Adrenal gland (tissue), 5 donors: ENCODE data around the gene SERP2.

ENCODE experiments used
- POLR2A ChIP-seq, 2 donors: fragments of 450-650 bp; IDR thresholded peaks; one replicate each; pipeline ENCODE4 v1.6.1; 2017; ENCODE audit warnings: antibody characterized with exemption in 2 of 2, mild to moderate bottlenecking in 2 of 2, moderate library complexity in 1 of 2
- TF ChIP-seq, protein P1 (sequence below), 6 experiments: fragments of 450-650 bp in 4 of 6; fragments of 200-600 bp in 2 of 6; sonication (generic) in 1 of 6; IDR thresholded peaks; 1 replicate in 5 of 6; 2 replicates in 1 of 6; pipeline versions ENCODE4 v1.5.1 to v1.8.0; 2016 to 2021; ENCODE audit warnings: antibody characterized with exemption in 6 of 6, mild to moderate bottlenecking in 2 of 6, moderate library complexity in 1 of 6
- donor health status: DM: no; HTN: no; CAD: no.

DNA sequence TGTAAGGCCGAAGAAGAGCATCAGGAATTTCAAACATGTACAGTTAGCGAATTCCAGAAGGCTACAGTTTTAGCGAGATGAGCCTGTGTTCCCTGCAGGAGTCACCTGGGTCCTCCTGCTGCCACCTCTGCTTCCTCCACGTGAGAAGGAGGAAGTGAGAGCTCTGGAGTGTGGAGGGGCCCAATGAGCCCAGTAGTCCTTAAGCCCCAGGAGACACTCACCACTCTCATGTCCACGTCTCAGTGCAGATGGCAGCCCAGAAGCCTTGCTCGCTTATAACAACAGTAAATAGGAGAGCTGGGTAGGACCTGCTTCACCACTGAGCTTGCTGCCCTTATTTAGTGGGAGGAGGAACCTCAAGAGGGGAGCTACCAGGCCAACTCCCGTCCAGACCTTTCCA lies 44.3 kb downstream of the SERP2 start:
- TF ChIP-seq, protein P1, sequence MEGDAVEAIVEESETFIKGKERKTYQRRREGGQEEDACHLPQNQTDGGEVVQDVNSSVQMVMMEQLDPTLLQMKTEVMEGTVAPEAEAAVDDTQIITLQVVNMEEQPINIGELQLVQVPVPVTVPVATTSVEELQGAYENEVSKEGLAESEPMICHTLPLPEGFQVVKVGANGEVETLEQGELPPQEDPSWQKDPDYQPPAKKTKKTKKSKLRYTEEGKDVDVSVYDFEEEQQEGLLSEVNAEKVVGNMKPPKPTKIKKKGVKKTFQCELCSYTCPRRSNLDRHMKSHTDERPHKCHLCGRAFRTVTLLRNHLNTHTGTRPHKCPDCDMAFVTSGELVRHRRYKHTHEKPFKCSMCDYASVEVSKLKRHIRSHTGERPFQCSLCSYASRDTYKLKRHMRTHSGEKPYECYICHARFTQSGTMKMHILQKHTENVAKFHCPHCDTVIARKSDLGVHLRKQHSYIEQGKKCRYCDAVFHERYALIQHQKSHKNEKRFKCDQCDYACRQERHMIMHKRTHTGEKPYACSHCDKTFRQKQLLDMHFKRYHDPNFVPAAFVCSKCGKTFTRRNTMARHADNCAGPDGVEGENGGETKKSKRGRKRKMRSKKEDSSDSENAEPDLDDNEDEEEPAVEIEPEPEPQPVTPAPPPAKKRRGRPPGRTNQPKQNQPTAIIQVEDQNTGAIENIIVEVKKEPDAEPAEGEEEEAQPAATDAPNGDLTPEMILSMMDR (IDR thresholded peaks at IDR 0.05): no peak
- no peak for TF ChIP-seq POLR2A (IDR thresholded peaks at IDR 0.05)
